Sigmoid colon (tissue), 4 donors: ENCODE measurements around the gene GMDS.

ENCODE experiments used
- CTCF ChIP-seq, 4 experiments: fragments of 450-650 bp in 3 of 4; fragments of 200-600 bp in 1 of 4; IDR thresholded peaks; one replicate each; pipeline ENCODE4 v1.5.1; 2016 to 2019; ENCODE audit warnings: antibody characterized with exemption in 4 of 4, mild to moderate bottlenecking in 3 of 4, moderate library complexity in 2 of 4
- EP300 ChIP-seq, 4 donors: sonication (generic); formaldehyde crosslinking; IDR thresholded peaks; one replicate each; pipeline ENCODE4 v1.6.1; 2017; ENCODE audit warnings: antibody characterized with exemption in 4 of 4
- POLR2A ChIP-seq, 2 donors: fragments of 450-650 bp; IDR thresholded peaks; one replicate each; pipeline ENCODE4 v1.6.1; 2016; ENCODE audit warnings: antibody characterized with exemption in 2 of 2, mild to moderate bottlenecking in 2 of 2, moderate library complexity in 2 of 2
- POLR2AphosphoS5 ChIP-seq, 4 donors: sonication (generic); formaldehyde crosslinking; IDR thresholded peaks; one replicate each; pipeline ENCODE4 v1.6.1; 2017; ENCODE audit warnings: antibody characterized with exemption in 4 of 4

- TF ChIP-seq CTCF (IDR thresholded peaks at IDR 0.05) (no peak), POLR2A (IDR thresholded peaks at IDR 0.05) (no peak), EP300 (IDR thresholded peaks at IDR 0.05) (no peak), POLR2AphosphoS5 (IDR thresholded peaks at IDR 0.05) (no peak)
These were observed 374.5 kb downstream of the GMDS start for GRCh38 chr6:1870932-1871331.
